ENCODE data around the gene RIN1.
A peak's percentile ranks its signal among the peaks of the same experiment; 100 is the strongest.

Gene RIN1

DNA sequence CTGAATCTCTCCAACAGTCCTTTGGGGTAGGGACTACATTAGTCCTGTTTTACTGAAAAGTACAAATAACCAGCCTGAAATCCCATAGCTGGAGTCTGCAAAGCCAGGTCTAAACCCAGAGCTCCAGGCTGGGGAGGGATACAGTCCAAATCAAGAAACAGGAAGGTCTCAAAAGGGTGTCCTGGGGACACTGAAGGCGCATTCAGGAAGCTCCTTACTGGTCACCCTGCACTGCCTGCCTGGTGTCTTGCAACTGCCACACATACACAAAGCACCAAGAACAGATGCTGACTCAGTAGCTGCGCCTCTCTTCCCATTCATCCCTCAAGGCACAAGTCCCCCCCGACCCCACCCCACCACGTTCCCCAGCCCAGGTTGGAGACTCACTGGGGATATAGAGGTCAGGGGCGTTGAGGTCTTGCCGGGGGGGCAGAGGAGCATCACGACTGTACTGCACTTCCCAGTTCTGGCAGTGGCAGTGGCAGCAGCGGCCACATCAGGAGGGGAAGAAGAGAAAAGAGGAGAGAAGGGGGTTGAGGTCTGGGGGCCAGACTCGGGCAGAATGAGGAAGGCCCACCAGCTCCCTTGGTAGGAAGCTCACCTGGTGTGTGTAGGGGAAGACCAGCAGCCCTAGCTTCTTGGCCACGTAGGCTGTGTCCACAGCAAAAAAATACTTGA is 48.9 kb downstream of the RIN1 start:
- TF ChIP-seq, protein P1, sequence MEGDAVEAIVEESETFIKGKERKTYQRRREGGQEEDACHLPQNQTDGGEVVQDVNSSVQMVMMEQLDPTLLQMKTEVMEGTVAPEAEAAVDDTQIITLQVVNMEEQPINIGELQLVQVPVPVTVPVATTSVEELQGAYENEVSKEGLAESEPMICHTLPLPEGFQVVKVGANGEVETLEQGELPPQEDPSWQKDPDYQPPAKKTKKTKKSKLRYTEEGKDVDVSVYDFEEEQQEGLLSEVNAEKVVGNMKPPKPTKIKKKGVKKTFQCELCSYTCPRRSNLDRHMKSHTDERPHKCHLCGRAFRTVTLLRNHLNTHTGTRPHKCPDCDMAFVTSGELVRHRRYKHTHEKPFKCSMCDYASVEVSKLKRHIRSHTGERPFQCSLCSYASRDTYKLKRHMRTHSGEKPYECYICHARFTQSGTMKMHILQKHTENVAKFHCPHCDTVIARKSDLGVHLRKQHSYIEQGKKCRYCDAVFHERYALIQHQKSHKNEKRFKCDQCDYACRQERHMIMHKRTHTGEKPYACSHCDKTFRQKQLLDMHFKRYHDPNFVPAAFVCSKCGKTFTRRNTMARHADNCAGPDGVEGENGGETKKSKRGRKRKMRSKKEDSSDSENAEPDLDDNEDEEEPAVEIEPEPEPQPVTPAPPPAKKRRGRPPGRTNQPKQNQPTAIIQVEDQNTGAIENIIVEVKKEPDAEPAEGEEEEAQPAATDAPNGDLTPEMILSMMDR (IDR thresholded peaks at IDR 0.05; ENCODE audit: control insufficient read depth, extremely low read depth, insufficient read depth): no peak
- no peak for DNase-seq (ENCODE audit: low read depth)

DNA sequence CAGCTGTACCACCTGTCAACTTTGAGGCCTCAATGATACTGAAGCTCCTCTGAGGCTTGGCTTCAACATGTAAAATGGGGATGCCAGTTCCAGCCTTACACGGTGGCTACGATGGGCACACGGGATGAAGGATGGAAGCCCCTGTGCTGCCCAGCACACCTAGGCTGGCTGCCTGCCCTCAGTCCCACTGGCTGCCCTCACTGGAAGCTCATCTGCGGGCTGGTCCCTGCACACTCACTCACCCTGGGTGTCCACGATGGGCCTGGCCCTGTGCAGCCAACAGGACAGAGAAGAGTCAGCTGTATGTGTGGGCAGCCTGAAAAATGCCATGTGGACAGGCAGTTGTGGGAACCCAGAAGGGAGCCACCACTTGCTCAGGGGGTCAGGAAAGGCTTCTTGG is 49.5 kb downstream of the RIN1 start:
- H3K4me3 ChIP-seq (ENCODE audit: low read depth, low read length): no peak overlapping the region
- DNase-seq (ENCODE audit: low read depth): no peak
- TF ChIP-seq, protein P1 (IDR thresholded peaks at IDR 0.05; ENCODE audit: control insufficient read depth, extremely low read depth, insufficient read depth): no peak

More for the DNA sequence above, 48.9 kb downstream of the RIN1 start:
- H3K4me3 ChIP-seq (ENCODE audit: low read depth, low read length): peak overlapping the region; percentile 85

DNA sequence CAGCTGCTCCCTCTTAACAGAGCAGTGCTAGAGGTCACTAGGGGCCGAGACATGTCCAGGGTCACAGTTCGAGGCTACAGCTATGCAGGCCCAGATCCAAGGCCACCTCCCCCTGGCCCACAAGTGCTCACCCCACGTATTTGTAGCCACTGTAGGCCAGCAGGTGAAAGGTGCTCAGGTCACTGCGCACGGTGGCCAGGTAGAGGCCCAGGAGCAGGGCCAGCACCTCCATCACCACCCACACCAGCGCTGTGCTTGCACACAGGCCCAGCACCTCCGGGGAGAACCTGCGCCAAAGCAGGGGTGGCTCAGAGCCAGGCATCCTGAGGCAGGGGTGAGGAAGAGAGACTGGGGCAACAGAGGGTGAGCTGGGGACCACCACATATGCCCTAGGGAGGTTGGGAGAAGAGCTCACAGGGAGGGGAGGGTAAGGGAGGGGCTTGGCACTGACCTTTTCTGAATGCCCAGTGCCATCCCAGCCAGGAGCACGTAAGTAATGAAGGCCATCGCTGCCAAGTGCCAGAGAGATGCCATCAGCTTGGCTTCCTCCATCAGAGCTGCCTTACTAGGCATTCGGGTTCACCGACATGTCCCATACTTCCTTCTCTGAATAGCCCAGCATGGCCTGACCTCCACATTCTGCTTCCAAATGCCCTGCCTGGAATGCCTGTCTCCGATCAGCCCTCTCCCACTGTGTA is 50.8 kb downstream of the RIN1 start:
- DNase-seq (ENCODE audit: low read depth): no peak
- no peak overlapping the region for H3K4me3 ChIP-seq (ENCODE audit: low read depth, low read length)
- TF ChIP-seq, protein P1 (IDR thresholded peaks at IDR 0.05; ENCODE audit: control insufficient read depth, extremely low read depth, insufficient read depth): no peak

DNA sequence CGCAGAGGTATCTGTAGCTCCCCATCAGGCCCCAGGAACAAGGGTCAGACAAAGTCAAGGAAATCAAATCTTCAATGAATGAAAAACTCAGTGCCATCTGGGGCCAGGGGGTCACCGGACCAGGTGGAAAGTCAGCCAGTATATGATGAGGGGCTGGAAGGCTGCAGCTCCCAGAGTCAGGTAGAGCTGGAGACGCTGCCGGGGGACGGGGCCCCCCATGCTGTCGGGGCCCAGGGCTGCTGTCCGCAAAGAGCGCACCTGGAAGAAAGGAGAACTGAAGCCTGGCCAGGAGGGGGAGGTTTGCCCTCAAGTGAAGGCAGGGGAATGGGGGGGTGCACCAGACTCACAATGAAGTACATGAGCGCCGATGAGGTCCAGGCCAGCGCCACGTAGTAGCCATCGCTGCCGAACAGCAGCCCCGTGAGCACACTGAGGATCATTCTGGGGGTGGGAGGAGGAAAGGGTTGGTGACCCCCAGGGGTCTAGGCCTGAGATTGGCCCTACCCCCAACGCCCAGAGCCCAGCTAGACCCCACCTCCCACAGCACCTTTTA is 51.6 kb downstream of the RIN1 start:
- no peak for DNase-seq (ENCODE audit: low read depth)
- H3K4me3 ChIP-seq (ENCODE audit: low read depth, low read length): no peak overlapping the region
- TF ChIP-seq, protein P1 (IDR thresholded peaks at IDR 0.05; ENCODE audit: control insufficient read depth, extremely low read depth, insufficient read depth): no peak

DNA sequence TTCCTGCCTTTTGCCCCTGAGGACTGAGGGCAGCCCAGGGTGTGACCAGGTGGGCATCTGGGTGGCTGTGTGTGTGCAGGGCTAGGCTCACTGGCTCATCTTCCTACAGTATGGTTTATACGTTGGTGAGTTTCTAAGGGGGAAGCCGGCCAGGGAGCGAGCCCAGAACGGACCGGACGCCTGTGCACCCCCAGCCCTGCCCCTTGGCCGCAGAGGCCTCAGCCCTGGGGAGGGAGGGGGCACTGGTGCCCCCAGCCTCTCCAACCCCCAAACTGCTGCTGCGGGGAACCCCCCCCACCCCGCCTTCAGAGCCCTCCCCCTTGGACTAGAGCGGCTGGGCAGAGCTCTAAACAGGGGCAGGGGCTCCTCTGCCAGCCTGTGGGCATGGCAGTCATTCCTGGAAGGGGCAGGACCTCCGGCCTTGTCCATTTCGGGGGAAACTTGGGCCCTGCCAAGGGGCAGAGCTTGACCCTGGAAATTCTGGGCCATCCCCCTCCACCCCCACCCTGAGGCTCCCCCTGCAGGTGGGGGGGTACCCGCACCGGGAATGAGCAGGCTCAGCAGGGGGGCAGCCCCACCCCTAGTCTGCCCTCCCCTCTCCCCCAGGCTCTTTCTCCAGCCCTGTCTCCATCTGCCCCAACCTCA is 52.7 kb downstream of the RIN1 start:
- no peak overlapping the region for H3K4me3 ChIP-seq (ENCODE audit: low read depth, low read length)
- no peak for DNase-seq (ENCODE audit: low read depth)
- TF ChIP-seq, protein P1 (IDR thresholded peaks at IDR 0.05; ENCODE audit: control insufficient read depth, extremely low read depth, insufficient read depth): no peak

DNA sequence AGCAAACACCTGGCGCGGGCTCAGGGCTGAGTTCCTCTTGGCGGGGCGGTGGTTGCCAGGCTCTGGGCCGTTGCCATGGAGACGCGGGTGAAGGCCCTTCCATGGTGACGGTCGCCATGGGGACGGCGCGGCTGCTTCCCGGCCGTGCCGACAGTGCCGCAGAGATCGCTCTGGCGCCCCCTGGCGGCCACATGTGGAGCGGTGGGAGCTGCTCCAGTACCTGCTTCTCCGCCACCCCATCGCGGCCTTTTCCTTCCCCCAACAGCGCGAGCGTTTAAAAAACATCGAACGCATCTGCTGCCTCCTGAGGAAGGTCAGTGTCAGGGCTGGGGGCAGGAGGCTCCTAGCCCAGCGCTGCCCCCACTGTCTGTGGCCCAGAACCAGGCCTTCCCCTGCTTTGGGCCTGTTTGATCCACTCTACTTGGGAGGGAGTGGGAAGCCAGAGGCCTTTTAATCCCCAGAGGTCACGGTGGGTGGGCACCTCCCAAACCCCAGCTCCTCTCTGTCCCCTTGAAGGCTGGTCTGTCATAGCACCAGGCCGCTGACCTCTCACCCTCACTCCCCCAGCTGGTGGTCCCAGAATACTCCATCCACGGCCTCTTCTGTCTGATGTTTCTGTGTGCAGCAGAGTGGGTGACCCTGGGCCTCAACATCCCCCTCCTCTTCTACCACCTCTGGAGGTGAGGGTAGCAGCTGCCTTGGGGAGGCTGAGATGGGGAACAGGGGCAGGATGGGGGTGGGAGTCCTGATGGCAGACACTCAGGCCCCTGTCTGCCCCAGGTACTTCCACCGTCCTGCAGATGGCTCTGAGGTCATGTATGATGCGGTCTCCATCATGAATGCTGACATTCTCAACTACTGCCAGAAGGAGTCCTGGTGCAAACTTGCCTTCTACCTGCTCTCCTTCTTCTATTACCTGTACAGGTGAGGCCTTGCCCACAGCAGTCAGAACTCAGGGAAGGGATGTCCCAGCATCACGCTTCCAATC is 53.5 kb downstream of the RIN1 start:
- TF ChIP-seq, protein P1 (IDR thresholded peaks at IDR 0.05; ENCODE audit: control insufficient read depth, extremely low read depth, insufficient read depth): peak; percentile 95
- no peak overlapping the region for H3K4me3 ChIP-seq (ENCODE audit: low read depth, low read length)
- DNase-seq (ENCODE audit: low read depth): peak; percentile 85

Measured in LNCaP clone FGC (cell line).